ENCODE results near the gene BLTP2.

DNA sequence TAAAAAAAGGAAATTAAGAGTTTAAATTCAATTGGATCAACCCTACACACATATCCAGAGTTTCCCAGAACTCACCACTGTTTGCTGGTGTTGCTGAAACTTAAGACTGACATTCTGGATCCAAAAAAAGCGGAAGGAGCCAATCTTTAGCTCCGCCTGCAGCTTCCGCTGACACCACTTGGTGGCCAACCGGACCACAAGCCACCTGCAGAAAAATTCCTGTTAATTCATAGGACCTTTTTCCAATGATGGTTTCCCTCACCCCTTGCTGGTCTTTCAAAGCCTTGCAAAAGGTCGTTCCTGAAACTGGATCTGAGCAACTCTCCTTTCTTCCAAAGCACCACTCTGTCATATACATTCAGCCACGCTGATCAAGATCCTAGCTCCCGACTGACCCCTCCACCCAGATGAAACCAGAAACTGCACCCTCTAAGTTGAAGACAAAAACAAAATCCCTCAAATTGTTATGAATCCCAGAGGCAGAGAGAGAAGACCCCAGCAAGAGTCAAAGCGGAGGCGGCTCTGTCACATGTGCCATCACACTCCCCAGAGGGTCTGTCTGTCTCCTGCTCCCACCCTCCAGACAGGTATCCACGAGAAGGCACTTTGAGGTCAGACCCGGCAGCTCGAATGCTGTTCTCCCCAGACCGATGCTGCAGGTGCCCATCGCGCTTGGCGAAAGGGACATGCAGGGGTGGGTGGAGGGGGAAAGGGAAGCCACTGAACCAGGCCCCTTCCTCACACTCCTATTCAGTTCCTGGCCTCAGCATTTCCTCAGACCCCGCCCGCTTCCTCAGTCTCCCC is 773 bp downstream of the BLTP2 start:
- TF ChIP-seq KAT7 (CRISPR knock-in tag; IDR thresholded peaks at IDR 0.05; ENCODE audit: borderline replicate concordance) (no peak), ZNF232 (CRISPR knock-in tag; IDR thresholded peaks at IDR 0.05) (no peak), NFE2L1 (CRISPR knock-in tag; IDR thresholded peaks at IDR 0.05) (no peak), CREM (CRISPR knock-in tag; IDR thresholded peaks at IDR 0.05) (no peak)
- TF ChIP-seq, protein P1, sequence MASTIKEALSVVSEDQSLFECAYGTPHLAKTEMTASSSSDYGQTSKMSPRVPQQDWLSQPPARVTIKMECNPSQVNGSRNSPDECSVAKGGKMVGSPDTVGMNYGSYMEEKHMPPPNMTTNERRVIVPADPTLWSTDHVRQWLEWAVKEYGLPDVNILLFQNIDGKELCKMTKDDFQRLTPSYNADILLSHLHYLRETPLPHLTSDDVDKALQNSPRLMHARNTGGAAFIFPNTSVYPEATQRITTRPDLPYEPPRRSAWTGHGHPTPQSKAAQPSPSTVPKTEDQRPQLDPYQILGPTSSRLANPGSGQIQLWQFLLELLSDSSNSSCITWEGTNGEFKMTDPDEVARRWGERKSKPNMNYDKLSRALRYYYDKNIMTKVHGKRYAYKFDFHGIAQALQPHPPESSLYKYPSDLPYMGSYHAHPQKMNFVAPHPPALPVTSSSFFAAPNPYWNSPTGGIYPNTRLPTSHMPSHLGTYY (CRISPR knock-in tag; IDR thresholded peaks at IDR 0.05): no peak
- TF ChIP-seq, protein P2, sequence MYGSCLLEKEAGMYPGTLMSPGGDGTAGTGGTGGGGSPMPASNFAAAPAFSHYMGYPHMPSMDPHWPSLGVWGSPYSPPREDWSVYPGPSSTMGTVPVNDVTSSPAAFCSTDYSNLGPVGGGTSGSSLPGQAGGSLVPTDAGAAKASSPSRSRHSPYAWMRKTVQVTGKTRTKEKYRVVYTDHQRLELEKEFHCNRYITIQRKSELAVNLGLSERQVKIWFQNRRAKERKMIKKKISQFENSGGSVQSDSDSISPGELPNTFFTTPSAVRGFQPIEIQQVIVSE (CRISPR knock-in tag; IDR thresholded peaks at IDR 0.05; ENCODE audit: borderline replicate concordance): no peak
- TF ChIP-seq, protein P3, sequence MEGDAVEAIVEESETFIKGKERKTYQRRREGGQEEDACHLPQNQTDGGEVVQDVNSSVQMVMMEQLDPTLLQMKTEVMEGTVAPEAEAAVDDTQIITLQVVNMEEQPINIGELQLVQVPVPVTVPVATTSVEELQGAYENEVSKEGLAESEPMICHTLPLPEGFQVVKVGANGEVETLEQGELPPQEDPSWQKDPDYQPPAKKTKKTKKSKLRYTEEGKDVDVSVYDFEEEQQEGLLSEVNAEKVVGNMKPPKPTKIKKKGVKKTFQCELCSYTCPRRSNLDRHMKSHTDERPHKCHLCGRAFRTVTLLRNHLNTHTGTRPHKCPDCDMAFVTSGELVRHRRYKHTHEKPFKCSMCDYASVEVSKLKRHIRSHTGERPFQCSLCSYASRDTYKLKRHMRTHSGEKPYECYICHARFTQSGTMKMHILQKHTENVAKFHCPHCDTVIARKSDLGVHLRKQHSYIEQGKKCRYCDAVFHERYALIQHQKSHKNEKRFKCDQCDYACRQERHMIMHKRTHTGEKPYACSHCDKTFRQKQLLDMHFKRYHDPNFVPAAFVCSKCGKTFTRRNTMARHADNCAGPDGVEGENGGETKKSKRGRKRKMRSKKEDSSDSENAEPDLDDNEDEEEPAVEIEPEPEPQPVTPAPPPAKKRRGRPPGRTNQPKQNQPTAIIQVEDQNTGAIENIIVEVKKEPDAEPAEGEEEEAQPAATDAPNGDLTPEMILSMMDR (IDR thresholded peaks at IDR 0.05): peak; percentile 47; the same call in 1 of the 2 replicates
- TF ChIP-seq, protein P4, sequence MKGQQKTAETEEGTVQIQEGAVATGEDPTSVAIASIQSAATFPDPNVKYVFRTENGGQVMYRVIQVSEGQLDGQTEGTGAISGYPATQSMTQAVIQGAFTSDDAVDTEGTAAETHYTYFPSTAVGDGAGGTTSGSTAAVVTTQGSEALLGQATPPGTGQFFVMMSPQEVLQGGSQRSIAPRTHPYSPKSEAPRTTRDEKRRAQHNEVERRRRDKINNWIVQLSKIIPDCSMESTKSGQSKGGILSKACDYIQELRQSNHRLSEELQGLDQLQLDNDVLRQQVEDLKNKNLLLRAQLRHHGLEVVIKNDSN (CRISPR knock-in tag; IDR thresholded peaks at IDR 0.05): no peak
- TF ChIP-seq, protein P5, sequence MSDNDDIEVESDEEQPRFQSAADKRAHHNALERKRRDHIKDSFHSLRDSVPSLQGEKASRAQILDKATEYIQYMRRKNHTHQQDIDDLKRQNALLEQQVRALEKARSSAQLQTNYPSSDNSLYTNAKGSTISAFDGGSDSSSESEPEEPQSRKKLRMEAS (CRISPR knock-in tag; IDR thresholded peaks at IDR 0.05): no peak; the same call in 1 of the 2 replicates

All from WTC11 (cell line).